ENCODE results near the gene NUP153. TPM values are rescaled to one million over a fixed set of nuclear protein-coding genes. Genes with fewer than 3 reads are reported as not detected.

NUP153 gene
- total RNA-seq, 1 experiment from 2014 or later = 67.0 TPM

GRCh38 chr6:17673543-17674254 is 33.0 kb downstream of the NUP153 start:
- peaks cover 13% of the 10 kb centered on the region; the same call in 1 of the 2 replicates for H3K4me1 Mint-ChIP-seq
- H3K36me3 Mint-ChIP-seq = peaks cover 55% of the 10 kb centered on the region
- ChIA-PET CTCF (no interaction called here), POLR2A (interaction anchor here (0.6 kb wide), 1 partner anchor 83 kb away, joined by 3 read pairs; no protein-coding TSS in a partner anchor)
- ATAC-seq = no peak
- no peak for DNase-seq (ENCODE audit: low spot score)
- H3K27ac Mint-ChIP-seq = 0 out of 2 replicates have a peak overlapping the region, but pooled peaks have one; percentile 66
- H3K4me3 Mint-ChIP-seq = no peak overlapping the region
- H3K27me3 Mint-ChIP-seq (ENCODE audit: low read depth) = no peaks in the 10 kb centered on the region
- TF ChIP-seq RORB (CRISPR knock-in tag; IDR thresholded peaks at IDR 0.05) = no peak
- no peak for TF ChIP-seq FOXJ3 (CRISPR knock-in tag; IDR thresholded peaks at IDR 0.05; ENCODE audit: borderline replicate concordance)
- no peak for TF ChIP-seq ZNF263 (CRISPR knock-in tag; IDR thresholded peaks at IDR 0.05; ENCODE audit: low read depth)
- H3K9me3 Mint-ChIP-seq = no peaks in the 10 kb centered on the region

GRCh38 chr6:17672064-17672718 is 34.5 kb downstream of the NUP153 start:
- no peak for DNase-seq (ENCODE audit: low spot score)
- no peak for ATAC-seq
- Mint-ChIP-seq H3K4me3 (no peak overlapping the region), H3K27ac (no peak overlapping the region), H3K9me3 (no peaks in the 10 kb centered on the region), H3K27me3 (ENCODE audit: low read depth) (no peaks in the 10 kb centered on the region), H3K4me1 (0 out of 2 replicates have a peak, but pooled peaks cover 2% of the 10 kb centered on the region), H3K36me3 (peaks cover 68% of the 10 kb centered on the region)
- TF ChIP-seq CTCF (IDR thresholded peaks at IDR 0.05) (no peak), AFF4 (CRISPR knock-in tag; IDR thresholded peaks at IDR 0.05; ENCODE audit: borderline replicate concordance) (no peak), SMAD3 (CRISPR knock-in tag; IDR thresholded peaks at IDR 0.05; ENCODE audit: borderline replicate concordance) (no peak), ATF1 (CRISPR knock-in tag; IDR thresholded peaks at IDR 0.05) (no peak), FOXP1 (CRISPR knock-in tag; IDR thresholded peaks at IDR 0.05; ENCODE audit: borderline replicate concordance) (no peak), JUN (CRISPR knock-in tag; IDR thresholded peaks at IDR 0.05) (no peak)
- ChIA-PET POLR2A (no interaction called here), CTCF (interaction anchor here (1.1 kb wide), 1 partner anchor 143 kb away, joined by 3 read pairs; no protein-coding TSS in a partner anchor)

- TF ChIP-seq NR3C1 (CRISPR knock-in tag; conservative IDR thresholded peaks at IDR 0.05; ENCODE audit: low read depth) (no peak), ATF6 (CRISPR knock-in tag; IDR thresholded peaks at IDR 0.05) (no peak), NR2C2 (CRISPR knock-in tag; IDR thresholded peaks at IDR 0.05) (no peak), PREB (CRISPR knock-in tag; IDR thresholded peaks at IDR 0.05; ENCODE audit: borderline replicate concordance) (no peak), RORB (CRISPR knock-in tag; IDR thresholded peaks at IDR 0.05) (no peak), FOXJ3 (CRISPR knock-in tag; IDR thresholded peaks at IDR 0.05; ENCODE audit: borderline replicate concordance) (no peak)
- Mint-ChIP-seq H3K27ac (no peak overlapping the region), H3K4me1 (no peaks in the 10 kb centered on the region), H3K4me3 (no peak overlapping the region), H3K9me3 (no peaks in the 10 kb centered on the region), H3K27me3 (ENCODE audit: low read depth) (no peaks in the 10 kb centered on the region), H3K36me3 (peaks cover 75% of the 10 kb centered on the region)
- ChIA-PET POLR2A (interaction anchor here (1.1 kb wide), 1 partner anchor 38 kb away, joined by 3 read pairs; no protein-coding TSS in a partner anchor), CTCF (no interaction called here)
- ATAC-seq (no peak), DNase-seq (ENCODE audit: low spot score) (no peak)
Measured at GRCh38 chr6:17666646-17667045, 40.1 kb downstream of the NUP153 start.

All from WTC11 (cell line).